Activated naive CD8-positive, alpha-beta T cell (primary cell): ENCODE measurements around the gene VSIG2.

Source experiments
- H3K27ac Mint-ChIP-seq: one replicate; pipeline ENCODE4 v1.8.0; 2021; ENCODE audit warnings: mixed read lengths
- H3K27me3 Mint-ChIP-seq: one replicate; pipeline ENCODE4 v1.8.0; 2021; ENCODE audit warnings: mixed read lengths
- H3K36me3 Mint-ChIP-seq: one replicate; pipeline ENCODE4 v1.8.0; 2021; ENCODE audit warnings: mixed read lengths
- H3K4me1 Mint-ChIP-seq: one replicate; pipeline ENCODE4 v1.8.0; 2021; ENCODE audit warnings: low read depth, mixed read lengths
- H3K4me3 Mint-ChIP-seq: one replicate; pipeline ENCODE4 v1.8.0; 2021; ENCODE audit warnings: mild to moderate bottlenecking, mixed read lengths
- H3K9me3 Mint-ChIP-seq: one replicate; pipeline ENCODE4 v1.8.0; 2021; ENCODE audit warnings: low read depth, mixed read lengths

VSIG2 gene

GRCh38 chr11:124758355-124759265 lies 6.6 kb upstream of the VSIG2 start:
- H3K4me3 Mint-ChIP-seq = peak overlapping the region; percentile 75
- H3K27ac Mint-ChIP-seq = no peak overlapping the region
- no peaks in the 10 kb centered on the region for H3K36me3 Mint-ChIP-seq
- H3K9me3 Mint-ChIP-seq = no peaks in the 10 kb centered on the region
- H3K27me3 Mint-ChIP-seq = peaks cover 15% of the 10 kb centered on the region
- H3K4me1 Mint-ChIP-seq = peaks cover 21% of the 10 kb centered on the region

GRCh38 chr11:124757320-124757719 lies 5.3 kb upstream of the VSIG2 start:
- H3K4me1 Mint-ChIP-seq = peaks cover 19% of the 10 kb centered on the region
- H3K27ac Mint-ChIP-seq = no peak overlapping the region
- H3K27me3 Mint-ChIP-seq = peaks cover 14% of the 10 kb centered on the region
- no peaks in the 10 kb centered on the region for H3K9me3 Mint-ChIP-seq
- no peaks in the 10 kb centered on the region for H3K36me3 Mint-ChIP-seq
- no peak overlapping the region for H3K4me3 Mint-ChIP-seq

GRCh38 chr11:124756753-124757227 lies 4.7 kb upstream of the VSIG2 start:
- H3K27ac Mint-ChIP-seq = no peak overlapping the region
- no peaks in the 10 kb centered on the region for H3K9me3 Mint-ChIP-seq
- H3K4me3 Mint-ChIP-seq = no peak overlapping the region
- H3K36me3 Mint-ChIP-seq = no peaks in the 10 kb centered on the region
- peaks cover 19% of the 10 kb centered on the region for H3K4me1 Mint-ChIP-seq
- peaks cover 14% of the 10 kb centered on the region for H3K27me3 Mint-ChIP-seq

- Mint-ChIP-seq H3K9me3 (no peaks in the 10 kb centered on the region), H3K36me3 (no peaks in the 10 kb centered on the region), H3K27me3 (peaks cover 14% of the 10 kb centered on the region), H3K4me3 (no peak overlapping the region), H3K27ac (no peak overlapping the region), H3K4me1 (peaks cover 14% of the 10 kb centered on the region)
Observed at GRCh38 chr11:124756033-124756752, 4.1 kb upstream of the VSIG2 start.

- peaks cover 11% of the 10 kb centered on the region for H3K4me1 Mint-ChIP-seq
- no peak overlapping the region for H3K27ac Mint-ChIP-seq
- H3K27me3 Mint-ChIP-seq = peaks cover 14% of the 10 kb centered on the region
- no peak overlapping the region for H3K4me3 Mint-ChIP-seq
- H3K36me3 Mint-ChIP-seq = no peaks in the 10 kb centered on the region
- no peaks in the 10 kb centered on the region for H3K9me3 Mint-ChIP-seq
Observed at GRCh38 chr11:124754710-124755109, 2.7 kb upstream of the VSIG2 start.

GRCh38 chr11:124754309-124754708 lies 2.3 kb upstream of the VSIG2 start:
- peaks cover 11% of the 10 kb centered on the region for H3K4me1 Mint-ChIP-seq
- no peaks in the 10 kb centered on the region for H3K36me3 Mint-ChIP-seq
- H3K27me3 Mint-ChIP-seq = peaks cover 14% of the 10 kb centered on the region
- no peak overlapping the region for H3K27ac Mint-ChIP-seq
- no peak overlapping the region for H3K4me3 Mint-ChIP-seq
- H3K9me3 Mint-ChIP-seq = no peaks in the 10 kb centered on the region

GRCh38 chr11:124753624-124754023 lies 1.6 kb upstream of the VSIG2 start:
- H3K27ac Mint-ChIP-seq = no peak overlapping the region
- H3K4me1 Mint-ChIP-seq = peaks cover 10% of the 10 kb centered on the region
- H3K27me3 Mint-ChIP-seq = peaks cover 14% of the 10 kb centered on the region
- no peaks in the 10 kb centered on the region for H3K9me3 Mint-ChIP-seq
- H3K4me3 Mint-ChIP-seq = no peak overlapping the region
- H3K36me3 Mint-ChIP-seq = no peaks in the 10 kb centered on the region

GRCh38 chr11:124753205-124753604 lies 1.1 kb upstream of the VSIG2 start:
- H3K36me3 Mint-ChIP-seq = no peaks in the 10 kb centered on the region
- peaks cover 9% of the 10 kb centered on the region for H3K27me3 Mint-ChIP-seq
- no peak overlapping the region for H3K4me3 Mint-ChIP-seq
- H3K4me1 Mint-ChIP-seq = peaks cover 6% of the 10 kb centered on the region
- no peaks in the 10 kb centered on the region for H3K9me3 Mint-ChIP-seq
- H3K27ac Mint-ChIP-seq = no peak overlapping the region

- Mint-ChIP-seq H3K36me3 (no peaks in the 10 kb centered on the region), H3K4me1 (peaks cover 5% of the 10 kb centered on the region), H3K4me3 (peak overlapping the region; percentile 58), H3K9me3 (no peaks in the 10 kb centered on the region), H3K27me3 (peaks cover 8% of the 10 kb centered on the region), H3K27ac (peak overlapping the region; percentile 61)
Observed at GRCh38 chr11:124752471-124753102, 532 bp upstream of the VSIG2 start.

GRCh38 chr11:124751391-124751740 lies 689 bp downstream of the VSIG2 start:
- Mint-ChIP-seq H3K9me3 (no peaks in the 10 kb centered on the region), H3K27ac (no peak overlapping the region), H3K4me1 (peaks cover 12% of the 10 kb centered on the region), H3K36me3 (no peaks in the 10 kb centered on the region), H3K27me3 (peaks cover 5% of the 10 kb centered on the region), H3K4me3 (no peak overlapping the region)

- no peaks in the 10 kb centered on the region for H3K9me3 Mint-ChIP-seq
- no peak overlapping the region for H3K27ac Mint-ChIP-seq
- no peaks in the 10 kb centered on the region for H3K27me3 Mint-ChIP-seq
- no peaks in the 10 kb centered on the region for H3K36me3 Mint-ChIP-seq
- peaks cover 16% of the 10 kb centered on the region for H3K4me1 Mint-ChIP-seq
- H3K4me3 Mint-ChIP-seq = no peak overlapping the region
Observed at GRCh38 chr11:124749912-124750311, 2.1 kb downstream of the VSIG2 start.

GRCh38 chr11:124748481-124749343 lies 3.3 kb downstream of the VSIG2 start:
- peaks cover 18% of the 10 kb centered on the region for H3K4me1 Mint-ChIP-seq

GRCh38 chr11:124748100-124748418 lies 4.0 kb downstream of the VSIG2 start:
- Mint-ChIP-seq H3K27me3 (no peaks in the 10 kb centered on the region), H3K27ac (no peak overlapping the region), H3K4me3 (no peak overlapping the region), H3K9me3 (no peaks in the 10 kb centered on the region), H3K4me1 (peaks cover 18% of the 10 kb centered on the region), H3K36me3 (no peaks in the 10 kb centered on the region)

More at GRCh38 chr11:124748481-124749343, 3.3 kb downstream of the VSIG2 start:
- H3K27ac Mint-ChIP-seq = no peak overlapping the region
- no peaks in the 10 kb centered on the region for H3K9me3 Mint-ChIP-seq
- no peak overlapping the region for H3K4me3 Mint-ChIP-seq
- no peaks in the 10 kb centered on the region for H3K27me3 Mint-ChIP-seq
- no peaks in the 10 kb centered on the region for H3K36me3 Mint-ChIP-seq

GRCh38 chr11:124747406-124748099 lies 4.5 kb downstream of the VSIG2 start:
- H3K27ac Mint-ChIP-seq = no peak overlapping the region
- no peaks in the 10 kb centered on the region for H3K9me3 Mint-ChIP-seq
- H3K27me3 Mint-ChIP-seq = no peaks in the 10 kb centered on the region
- H3K4me1 Mint-ChIP-seq = peaks cover 18% of the 10 kb centered on the region
- peak overlapping the region; percentile 98 for H3K4me3 Mint-ChIP-seq
- H3K36me3 Mint-ChIP-seq = no peaks in the 10 kb centered on the region
